GM23338 (cell line): Measurements from ENCODE around the gene AXIN2.

Experiments used
- CTCF ChIP-seq, 2 experiments: fragments of 200-600 bp in 1 of 2; sonication (generic) in 1 of 2; conservative IDR thresholded peaks; 2 replicates each; pipeline versions ENCODE4 v1.5.1 to v1.6.1; 2016 to 2017; ENCODE audit warnings: antibody characterized with exemption in 2 of 2, low read depth in 2 of 2, mild to moderate bottlenecking in 2 of 2, moderate library complexity in 1 of 2
- EZH2phosphoT487 ChIP-seq: fragments of 200-600 bp; sonication (generic); IDR thresholded peaks from one replicate; pipeline ENCODE4 v1.8.1; 2018; ENCODE audit warnings: antibody characterized with exemption; ENCODE audit not compliant: unreplicated experiment
- POLR2AphosphoS5 ChIP-seq: IDR thresholded peaks from 2 replicates; pipeline ENCODE4 v1.6.1; 2016; ENCODE audit warnings: antibody characterized with exemption, low read depth

- no peak for TF ChIP-seq CTCF (conservative IDR thresholded peaks at IDR 0.05; ENCODE audit: low read depth in 2 of 2)
- no peak for TF ChIP-seq EZH2phosphoT487
- TF ChIP-seq POLR2AphosphoS5, result no peak
Observed at GRCh38 chr17:65558683-65559460, 2.6 kb downstream of the AXIN2 start.
